HG03135 (cell line): ENCODE data around the gene FOXC1.

ENCODE experiments used
- ATAC-seq: cut with Tn5 transposase; IDR thresholded peaks from one replicate; pipeline ENCODE4 v1.9.1; 2021; ENCODE audit warnings: mild to moderate bottlenecking, moderate library complexity; ENCODE audit not compliant: unreplicated experiment

Gene FOXC1

GRCh38 chr6:1640476-1640875, 30.8 kb downstream of the FOXC1 start:
- no peak for ATAC-seq

GRCh38 chr6:1641343-1641885, 31.7 kb downstream of the FOXC1 start:
- ATAC-seq: no peak

GRCh38 chr6:1643111-1643510, 33.4 kb downstream of the FOXC1 start:
- ATAC-seq: no peak

GRCh38 chr6:1643830-1644445, 34.2 kb downstream of the FOXC1 start:
- no peak for ATAC-seq

- no peak for ATAC-seq
Measured at GRCh38 chr6:1644516-1645060, 34.9 kb downstream of the FOXC1 start.

- no peak for ATAC-seq
Measured at GRCh38 chr6:1645466-1646185, 35.9 kb downstream of the FOXC1 start.

GRCh38 chr6:1651362-1651761, 41.6 kb downstream of the FOXC1 start:
- no peak for ATAC-seq

GRCh38 chr6:1652842-1653241, 43.1 kb downstream of the FOXC1 start:
- ATAC-seq: no peak

- no peak for ATAC-seq
Measured at GRCh38 chr6:1654054-1654453, 44.3 kb downstream of the FOXC1 start.

- no peak for ATAC-seq
Measured at GRCh38 chr6:1657116-1657770, 47.5 kb downstream of the FOXC1 start.

GRCh38 chr6:1657771-1658165, 48.1 kb downstream of the FOXC1 start:
- no peak for ATAC-seq

- no peak for ATAC-seq
Measured at GRCh38 chr6:1658212-1659005, 48.7 kb downstream of the FOXC1 start.

GRCh38 chr6:1659816-1660215, 50.1 kb downstream of the FOXC1 start:
- ATAC-seq: no peak

GRCh38 chr6:1662534-1662933, 52.8 kb downstream of the FOXC1 start:
- no peak for ATAC-seq
